Fibroblast of peridontal ligament (primary cell): Measurements from ENCODE around the gene AP3B2.
"Not testable (repeated sequence)": the region's sequence is repeated elsewhere in the genome, so short reads cannot be mapped to it uniquely, and the experiment has no call there.

ENCODE experiments used
- DNase-seq: peaks from one replicate; pipeline ENCODE4 v3.0.0-alpha.2; 2010; ENCODE audit errors: extremely low read depth

AP3B2 gene

GRCh38 chr15:82650046-82650670 is 59.5 kb downstream of the AP3B2 start:
- DNase-seq, result no peak

GRCh38 chr15:82649226-82649999 is 60.3 kb downstream of the AP3B2 start:
- DNase-seq, result no peak

GRCh38 chr15:82648257-82649103 is 61.2 kb downstream of the AP3B2 start:
- no peak for DNase-seq

- DNase-seq, result no peak
Measured at GRCh38 chr15:82647835-82648256, 61.8 kb downstream of the AP3B2 start.

- DNase-seq, result peak; percentile 22
Measured at GRCh38 chr15:82647045-82647834, 62.4 kb downstream of the AP3B2 start, which contains the start of gene CPEB1. TSS of gene CPEB1 (minus strand) at chr15:82647363. CDS start at chr15:82628459, 18,904 bp downstream.

- no peak for DNase-seq
Measured at GRCh38 chr15:82646250-82647044, 63.2 kb downstream of the AP3B2 start.

- not testable (repeated sequence) for DNase-seq
Measured at GRCh38 chr15:82644967-82645852, 64.5 kb downstream of the AP3B2 start.

GRCh38 chr15:82643992-82644391 is 65.7 kb downstream of the AP3B2 start:
- DNase-seq, result no peak

GRCh38 chr15:82642656-82643055 is 67.0 kb downstream of the AP3B2 start:
- DNase-seq, result no peak

GRCh38 chr15:82641129-82641798 is 68.4 kb downstream of the AP3B2 start:
- DNase-seq, result no peak

GRCh38 chr15:82640672-82641071 is 69.0 kb downstream of the AP3B2 start:
- DNase-seq, result no peak

- no peak for DNase-seq
Measured at GRCh38 chr15:82635798-82636197, 73.9 kb downstream of the AP3B2 start.

- DNase-seq, result no peak
Measured at GRCh38 chr15:82630033-82630432, 79.6 kb downstream of the AP3B2 start.

- no peak for DNase-seq
Measured at GRCh38 chr15:82625136-82625535, 84.5 kb downstream of the AP3B2 start.

GRCh38 chr15:82624438-82624837 is 85.2 kb downstream of the AP3B2 start:
- no peak for DNase-seq

- DNase-seq, result peak; percentile 29
Measured at GRCh38 chr15:82624008-82624407, 85.7 kb downstream of the AP3B2 start.

- no peak for DNase-seq
Measured at GRCh38 chr15:82621970-82622369, 87.7 kb downstream of the AP3B2 start.

GRCh38 chr15:82613747-82614146 is 95.9 kb downstream of the AP3B2 start:
- no peak for DNase-seq

- DNase-seq, result no peak
Measured at GRCh38 chr15:82611348-82611747, 98.3 kb downstream of the AP3B2 start.
